T-helper 9 cell (primary cell): Measurements from ENCODE around the gene MOG.

Experiments used
- DNase-seq: peaks from one replicate; pipeline ENCODE4 v3.0.0-alpha.2; 2020
- total RNA-seq, 2 donors: gene quantifications; one replicate each; lab custom pipeline; 2026; lab: John Stamatoyannopoulos, UW

Gene MOG
- total RNA-seq: 0 reads per million in 2 donors

DNA sequence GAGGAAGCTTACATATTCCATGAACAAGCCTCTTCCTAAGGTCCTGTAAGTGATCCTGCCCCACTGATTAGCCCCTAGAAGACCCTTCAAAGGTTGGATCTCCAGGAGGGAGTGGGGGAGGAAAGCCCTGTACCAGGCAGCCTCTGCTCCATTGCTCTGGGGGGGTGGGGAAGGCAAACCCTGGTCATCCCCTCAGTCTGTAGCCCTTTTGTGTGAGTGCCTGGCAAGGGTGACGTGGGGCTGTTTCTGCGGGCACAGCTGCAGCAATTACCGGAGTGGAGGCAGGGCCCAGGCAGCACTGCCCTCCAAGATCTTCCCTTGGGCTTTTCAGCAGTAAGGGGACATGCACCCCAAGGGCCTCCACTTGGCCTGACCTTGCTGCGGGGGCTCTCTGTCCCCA is at the start of gene MOG:
MOG (plus strand) TSS at position 295 of the 400 bp plus-strand sequence. CDS start 118 bp downstream, outside the sequence.
- no peak for DNase-seq

DNA sequence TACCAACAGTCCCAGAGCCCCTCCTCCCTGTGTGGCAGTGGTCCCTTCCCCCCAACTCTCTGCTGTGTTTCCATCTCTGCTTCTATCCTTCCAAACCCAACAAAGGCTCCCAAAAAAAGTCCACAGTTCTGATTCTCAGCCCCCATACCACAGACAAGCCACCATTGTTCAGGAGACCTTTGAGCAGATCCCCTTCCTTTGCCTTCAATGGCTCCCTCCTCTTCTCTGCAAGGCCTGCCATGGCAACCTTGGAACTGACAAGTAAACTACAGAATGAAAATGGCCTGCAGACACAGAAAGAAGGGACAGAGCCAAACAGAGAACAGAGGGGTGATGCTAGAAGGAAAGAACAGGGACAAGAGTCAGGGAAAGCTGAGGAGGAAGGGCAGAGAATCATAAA is 48.8 kb upstream of the MOG start:
- no peak for DNase-seq

DNA sequence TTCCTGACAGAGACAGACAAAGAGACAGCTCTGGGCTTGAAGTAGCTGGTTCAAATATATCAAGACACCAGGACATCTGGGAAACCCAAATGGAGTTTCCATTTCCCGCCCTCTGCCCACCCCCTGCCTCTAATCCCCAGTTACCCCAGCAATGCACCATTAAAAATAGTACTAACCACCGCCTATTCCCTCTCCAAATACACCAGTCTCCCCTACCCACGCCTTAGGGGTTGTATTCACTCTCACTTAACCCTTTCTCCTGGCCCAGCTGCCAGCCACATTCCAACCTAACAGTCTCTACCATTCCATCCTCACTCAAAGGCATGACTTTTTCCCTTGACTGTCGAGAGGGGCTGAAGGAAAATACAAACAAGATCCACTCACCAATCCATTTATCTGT is 46.4 kb upstream of the MOG start:
- no peak for DNase-seq

DNA sequence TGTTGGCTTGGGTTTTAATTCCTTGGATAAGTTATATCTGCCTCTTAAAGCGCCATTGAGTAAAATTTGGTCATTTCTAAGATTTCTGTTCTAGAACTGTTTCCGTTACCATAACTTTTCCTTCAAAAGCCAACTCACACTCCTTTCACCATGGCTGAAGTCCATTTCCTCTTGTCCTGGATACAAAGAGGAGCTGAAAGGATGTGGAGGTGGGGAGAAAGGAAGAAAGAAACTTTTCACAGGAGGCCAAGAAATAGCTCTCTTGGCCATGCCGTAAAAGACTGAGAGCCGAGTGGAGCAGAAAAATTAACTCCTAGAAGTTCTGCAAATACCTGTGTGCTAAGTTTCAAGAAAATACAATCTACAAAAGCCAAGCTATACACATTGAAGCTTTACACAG is 45.5 kb upstream of the MOG start:
- no peak for DNase-seq

DNA sequence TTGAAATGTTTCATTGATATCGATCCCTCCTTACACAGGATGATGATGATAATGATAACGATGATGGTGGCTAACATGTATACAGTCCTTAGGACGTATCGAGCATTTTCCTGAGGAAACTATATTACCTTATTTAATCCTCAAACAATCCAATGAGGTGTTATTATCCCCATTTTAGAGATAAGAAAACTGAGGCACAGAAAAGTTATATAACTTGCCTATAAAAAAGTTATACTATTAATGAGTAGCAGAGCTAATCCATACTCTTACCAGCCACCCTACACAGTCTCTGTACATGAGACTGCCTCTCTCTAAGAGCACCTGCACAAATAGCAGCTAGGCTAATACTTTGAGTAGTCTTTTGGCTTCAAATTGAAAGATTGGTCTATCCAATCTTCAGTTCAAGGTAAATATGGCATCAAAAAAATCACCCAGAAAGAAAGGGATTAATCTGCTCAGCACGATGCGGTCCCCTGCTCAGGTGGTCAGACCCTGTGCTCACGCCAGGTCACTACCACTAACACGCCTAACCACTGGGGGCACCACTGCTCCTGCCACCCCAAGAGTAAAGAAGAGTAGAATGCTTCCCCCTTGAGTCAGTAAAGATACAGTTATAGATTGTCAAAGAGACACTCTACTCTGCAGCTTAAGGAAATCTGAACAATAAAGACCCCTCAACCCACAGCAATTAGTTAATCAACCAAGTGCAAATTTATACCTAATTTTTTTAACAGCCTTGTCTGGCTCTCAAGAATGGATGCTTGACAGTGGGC is 38.9 kb upstream of the MOG start:
- no peak for DNase-seq

DNA sequence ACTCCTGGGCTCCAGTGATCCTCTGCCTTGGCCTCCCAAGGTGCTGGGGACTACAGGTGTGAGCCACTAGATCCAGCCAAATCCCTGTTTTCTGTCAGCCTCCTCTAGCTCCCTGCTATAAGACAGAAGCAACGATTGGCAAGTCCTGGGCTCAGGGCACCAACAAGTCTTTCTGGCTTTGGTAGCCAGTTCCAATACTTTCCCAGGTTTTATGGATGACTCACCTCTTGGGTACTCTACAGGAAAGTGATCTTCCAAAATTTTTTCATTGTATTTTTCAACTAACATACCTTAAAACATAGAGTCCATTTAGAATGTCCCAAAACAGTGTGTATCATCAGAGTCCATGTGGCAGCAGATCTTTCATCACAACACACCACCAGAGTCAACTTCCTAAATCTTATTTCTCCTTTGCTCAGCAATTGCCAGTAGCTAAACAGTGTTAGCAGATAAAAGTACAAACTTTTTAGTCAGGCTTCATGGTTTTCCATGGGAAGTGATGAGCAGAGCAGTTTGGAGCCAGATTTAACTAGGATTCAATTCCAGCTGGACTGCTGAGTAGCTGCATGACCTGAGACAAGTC is 37.2 kb upstream of the MOG start:
- DNase-seq: no peak

DNA sequence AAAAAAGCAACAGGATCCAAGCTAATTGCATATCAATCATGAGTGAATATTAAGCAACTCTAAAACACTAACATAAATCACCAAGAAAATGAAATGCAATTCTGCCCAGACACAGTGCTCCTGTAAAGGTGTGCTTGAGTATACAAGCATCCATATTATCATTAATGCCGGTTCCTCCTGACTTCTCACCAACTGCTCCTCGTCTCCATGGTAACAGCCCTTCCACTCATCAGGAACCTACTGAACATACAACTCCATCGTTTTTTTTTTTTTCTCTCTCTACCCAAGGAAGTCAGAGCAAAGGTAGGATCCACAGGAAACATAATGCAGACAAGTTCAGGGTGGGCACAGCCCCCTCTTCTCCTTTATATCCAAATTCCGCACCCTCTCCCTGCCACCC is 36.3 kb upstream of the MOG start:
- DNase-seq: no peak

DNA sequence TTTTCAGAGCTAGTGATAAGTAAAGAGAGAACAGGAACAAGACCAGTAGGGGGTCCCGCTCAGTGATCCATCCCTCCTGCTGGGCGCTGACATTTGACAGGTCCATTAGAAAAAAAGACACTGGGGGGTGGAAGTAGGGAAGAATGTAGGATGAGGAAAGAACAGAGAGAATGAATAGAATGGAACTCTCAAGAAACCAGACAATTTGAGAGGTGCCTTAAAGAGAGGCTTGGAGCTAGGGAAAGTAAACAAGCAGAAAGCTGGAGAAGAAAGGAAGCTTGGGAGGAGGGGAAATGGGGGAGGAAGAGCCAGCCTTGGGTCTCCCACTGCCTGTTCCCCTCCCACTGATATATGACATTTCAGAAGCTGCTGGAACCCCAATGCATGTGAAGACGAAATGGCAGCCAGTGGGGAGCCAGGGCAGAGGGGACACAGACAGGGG is 32.4 kb upstream of the MOG start:
- no peak for DNase-seq

DNA sequence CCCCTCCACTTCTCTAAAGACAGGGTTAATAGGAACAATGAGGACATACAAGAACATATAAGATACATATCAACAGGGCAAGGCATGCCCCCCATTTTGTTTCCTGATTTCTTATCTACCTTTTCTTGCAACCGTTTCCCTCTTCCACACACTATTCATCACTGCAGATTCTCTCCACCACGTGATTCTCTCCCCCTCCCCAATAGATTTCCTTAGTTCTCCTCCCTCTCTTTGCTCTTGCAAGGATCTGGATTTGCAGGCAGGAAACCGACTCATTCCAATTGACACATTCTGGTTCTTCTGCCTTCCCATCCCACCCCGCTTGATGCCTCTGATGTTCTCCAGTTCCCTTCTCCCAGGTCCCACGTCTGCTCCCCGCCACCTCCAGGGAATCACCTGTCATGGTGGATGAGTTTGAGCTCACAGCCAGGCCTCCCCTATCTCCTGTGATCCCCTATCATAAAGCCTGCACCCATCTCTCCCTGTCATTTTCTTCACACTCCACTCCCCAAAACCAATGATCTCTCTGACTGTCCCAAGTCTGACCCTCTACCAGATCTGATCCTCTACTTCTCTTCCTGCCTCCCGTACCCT is 31.5 kb upstream of the MOG start:
- DNase-seq: no peak

DNA sequence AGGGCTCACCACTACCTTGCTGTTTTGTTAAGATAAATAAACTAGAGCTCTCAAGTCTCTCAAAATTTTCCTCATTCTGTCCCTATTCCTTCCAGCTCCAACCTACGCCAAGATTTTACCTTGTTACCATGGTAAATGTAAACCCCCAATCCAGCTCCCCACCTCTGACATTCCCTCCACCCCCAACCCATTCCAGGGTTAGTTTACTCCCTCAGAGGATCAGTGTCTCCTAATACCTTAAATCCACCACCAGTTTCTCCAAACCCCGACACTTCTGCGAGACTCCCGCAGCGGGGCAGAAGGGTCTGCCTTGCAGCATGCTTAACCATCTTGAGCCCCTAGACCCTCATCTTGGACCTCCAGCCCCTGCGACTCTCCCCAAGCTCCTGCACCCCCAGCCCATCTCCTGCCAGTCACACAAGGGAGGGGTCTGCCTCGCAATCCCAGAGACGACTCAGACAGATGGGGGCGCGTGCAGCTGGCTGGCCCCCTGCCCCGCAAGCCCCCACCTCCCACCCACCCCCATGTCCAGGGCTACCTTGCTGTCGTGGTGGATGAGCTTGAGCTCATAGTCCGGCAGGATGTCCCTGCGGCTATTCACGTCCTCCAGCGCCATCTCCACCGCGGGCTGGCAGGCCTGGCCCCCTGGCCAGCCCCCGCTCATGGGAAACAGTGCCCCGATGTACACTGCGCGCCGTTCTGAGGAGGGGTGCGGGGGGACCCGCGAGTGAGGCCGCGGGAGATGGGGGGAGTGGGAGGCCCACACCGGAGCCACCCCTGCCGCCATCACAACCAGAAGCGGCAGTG is 29.7 kb upstream of the MOG start:
- DNase-seq: no peak

DNA sequence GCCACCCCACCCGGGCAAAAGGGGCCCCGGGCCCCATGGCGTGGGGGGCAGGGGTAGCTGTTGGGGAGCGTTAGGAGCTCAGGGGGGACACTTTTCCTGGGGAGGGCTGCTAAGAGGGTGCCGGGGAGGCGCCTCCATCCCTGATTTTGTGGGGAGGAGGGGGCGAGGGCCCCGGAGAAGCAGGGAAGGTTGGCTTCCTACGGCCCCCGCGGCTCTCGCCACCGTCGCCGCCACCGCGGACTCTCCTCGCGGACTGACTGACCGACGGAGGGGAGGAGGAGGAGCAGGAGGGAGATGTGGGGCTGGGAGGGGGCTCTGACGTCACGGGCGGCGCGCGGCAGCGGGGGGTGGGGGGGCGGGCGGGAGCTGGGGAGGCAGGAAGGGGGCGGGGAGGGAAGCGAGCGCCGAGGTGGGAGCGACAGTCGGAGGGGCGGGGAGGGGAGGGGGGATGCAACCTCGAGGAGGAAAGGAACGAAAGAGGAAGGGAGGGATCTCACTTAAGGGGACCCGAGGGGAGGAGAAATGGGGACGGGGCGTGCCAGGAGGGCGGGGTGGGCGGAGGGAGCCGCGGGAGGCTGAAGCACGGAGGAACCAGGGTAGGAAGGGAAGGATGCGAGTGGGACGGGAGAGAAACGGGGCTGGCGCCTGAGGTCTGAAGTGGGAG is 29.0 kb upstream of the MOG start:
- peak; percentile 60 for DNase-seq

DNA sequence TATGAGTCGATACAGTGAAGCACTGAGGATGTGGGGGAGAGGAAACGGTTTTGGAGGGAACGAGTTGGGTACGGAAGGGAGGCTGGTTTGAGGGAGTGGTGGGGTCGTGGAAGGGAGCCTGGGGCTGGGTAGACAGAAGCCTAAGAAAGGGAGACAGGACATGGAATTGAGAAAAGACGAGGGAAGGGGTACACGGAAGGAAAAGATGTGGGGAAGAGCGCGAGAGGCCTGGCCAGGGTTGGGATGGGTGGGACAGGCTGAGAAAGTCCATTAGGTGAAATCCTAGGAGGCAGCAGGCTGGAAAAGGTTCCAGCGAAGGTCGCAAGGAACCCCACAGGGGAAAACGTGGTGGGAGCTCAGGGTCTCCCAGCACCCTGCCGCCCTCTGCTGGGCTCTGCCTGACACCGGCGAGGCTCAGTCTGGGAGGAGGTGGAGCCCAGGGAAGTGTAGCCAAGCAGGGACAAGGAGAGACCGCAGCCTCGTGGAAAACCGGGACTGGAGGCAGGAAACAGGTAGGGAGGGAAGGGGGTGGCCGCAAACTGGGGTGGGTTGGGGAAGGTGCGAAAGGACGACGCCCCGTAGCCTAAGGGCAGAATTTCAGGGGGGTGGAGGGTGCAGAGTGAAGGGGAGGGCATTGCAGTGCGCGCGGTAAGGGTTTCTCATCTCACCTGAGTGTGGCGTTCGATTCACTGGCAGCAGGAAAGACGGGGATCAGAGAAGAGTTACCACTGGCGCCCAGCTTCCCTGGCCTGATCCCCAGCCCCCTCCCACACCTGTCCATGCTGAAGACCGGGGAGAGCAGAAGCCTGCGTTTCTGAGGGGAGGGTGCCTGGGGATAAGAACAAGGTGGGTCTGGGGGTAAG is 28.2 kb upstream of the MOG start:
- peak; percentile 49 for DNase-seq

DNA sequence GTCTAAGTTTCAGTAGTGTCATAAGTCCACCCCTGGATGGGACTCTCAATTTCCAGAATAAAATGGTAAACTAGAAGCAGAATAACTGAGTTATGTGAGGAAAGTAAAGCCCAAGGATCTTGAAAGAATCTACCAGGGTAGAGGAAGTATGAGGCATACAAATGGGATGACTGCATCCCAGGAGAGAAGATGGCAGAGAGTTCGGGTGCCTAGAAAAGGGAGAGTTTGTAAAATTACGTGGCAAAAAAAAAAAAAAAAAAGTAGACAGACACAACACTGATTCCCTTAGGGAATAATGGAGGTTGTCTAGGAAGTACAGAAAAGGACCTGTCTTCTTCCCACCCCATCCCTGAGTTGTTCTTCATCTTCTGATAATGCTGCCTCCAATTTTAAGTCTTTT is 27.3 kb upstream of the MOG start:
- no peak for DNase-seq

DNA sequence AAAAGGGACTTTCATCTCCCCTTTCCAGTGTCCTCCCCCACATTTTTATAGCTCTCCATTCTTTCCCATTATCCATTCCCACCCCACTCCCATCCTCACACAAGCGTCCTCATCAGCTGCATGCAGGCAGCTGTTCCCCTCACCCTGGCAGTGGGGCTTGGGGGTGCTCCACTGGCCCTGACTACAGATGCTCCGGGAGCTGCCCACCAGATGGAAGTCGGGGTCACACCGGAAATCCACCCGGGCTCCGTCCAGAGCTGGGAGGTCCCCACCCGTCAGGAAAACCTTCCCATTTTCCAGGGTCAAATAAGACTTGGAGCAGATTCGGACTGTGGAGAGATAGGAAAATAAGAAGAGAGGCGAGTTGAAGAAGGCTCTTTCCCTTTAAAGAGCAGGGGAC is 26.6 kb upstream of the MOG start:
- no peak for DNase-seq

DNA sequence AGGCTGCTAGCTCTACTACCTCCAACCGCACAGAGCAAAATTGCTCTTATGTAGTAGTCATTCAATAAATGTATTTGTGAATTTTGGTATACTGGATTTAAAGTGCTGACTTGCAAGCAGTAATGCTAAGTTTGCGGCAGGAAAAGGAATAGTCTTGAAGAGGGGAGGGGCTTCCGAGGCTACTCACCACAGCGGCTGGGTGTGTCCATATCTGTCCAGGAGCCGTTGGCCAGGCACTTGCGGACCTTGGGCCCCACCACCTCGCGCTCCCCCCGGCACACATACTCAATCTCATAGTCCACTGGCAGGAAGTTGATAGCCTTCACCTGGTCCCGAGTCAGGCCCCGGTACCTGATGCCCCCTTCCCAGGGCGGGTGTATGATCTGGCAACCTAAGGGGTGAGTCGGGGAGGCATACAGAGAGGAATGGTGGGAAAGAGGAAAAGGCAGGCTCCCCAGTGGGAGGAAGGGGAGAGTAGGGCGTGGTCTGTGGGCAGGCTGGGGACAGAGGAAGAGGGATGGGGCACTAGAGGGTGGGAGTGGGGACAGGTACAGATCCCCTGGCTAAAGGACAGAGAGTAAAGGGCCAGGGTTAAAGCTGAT is 25.6 kb upstream of the MOG start:
- no peak for DNase-seq

DNA sequence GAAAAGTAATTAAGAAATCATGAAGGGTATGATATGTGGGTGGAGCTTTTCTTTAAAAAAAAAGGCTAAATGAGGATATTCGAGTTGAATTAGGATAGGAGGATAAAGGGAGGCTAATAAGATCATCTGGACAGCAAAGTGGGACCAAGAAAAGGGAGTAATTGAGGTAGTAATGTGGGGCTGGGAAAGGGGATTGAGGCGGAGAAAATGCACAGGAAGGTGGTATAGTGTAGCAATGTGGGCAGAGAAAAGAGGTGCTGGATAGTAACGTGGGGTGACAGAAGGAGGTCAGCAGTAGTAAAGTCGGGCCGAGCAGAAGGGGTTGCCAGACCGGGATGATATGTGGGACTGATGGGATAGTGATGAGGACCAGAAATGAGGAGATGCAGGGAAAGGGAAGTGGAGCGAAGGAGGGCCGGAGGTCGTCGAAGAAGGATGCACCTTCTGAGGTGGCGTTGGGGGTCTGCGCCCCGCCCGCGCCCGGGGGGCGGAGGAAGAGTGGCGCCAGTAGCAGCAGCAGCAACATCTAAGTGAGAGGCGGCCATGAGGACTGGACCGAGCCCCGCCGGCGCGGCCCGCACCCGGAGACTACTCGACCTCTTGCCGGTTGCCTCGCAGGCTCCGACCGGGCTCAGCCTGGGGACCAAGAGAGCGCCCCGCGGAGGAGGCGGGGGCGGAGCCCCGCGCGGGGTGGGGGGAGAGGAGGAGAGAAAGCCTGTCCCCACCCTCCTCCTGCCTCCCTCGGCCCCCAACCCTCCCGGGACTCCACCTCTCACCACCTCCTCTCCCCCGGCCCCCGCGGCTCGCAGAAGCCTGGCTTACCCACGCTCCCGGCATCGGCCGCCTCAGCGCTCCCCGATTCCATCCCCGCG is 24.8 kb upstream of the MOG start:
- peak; percentile 63 for DNase-seq

DNA sequence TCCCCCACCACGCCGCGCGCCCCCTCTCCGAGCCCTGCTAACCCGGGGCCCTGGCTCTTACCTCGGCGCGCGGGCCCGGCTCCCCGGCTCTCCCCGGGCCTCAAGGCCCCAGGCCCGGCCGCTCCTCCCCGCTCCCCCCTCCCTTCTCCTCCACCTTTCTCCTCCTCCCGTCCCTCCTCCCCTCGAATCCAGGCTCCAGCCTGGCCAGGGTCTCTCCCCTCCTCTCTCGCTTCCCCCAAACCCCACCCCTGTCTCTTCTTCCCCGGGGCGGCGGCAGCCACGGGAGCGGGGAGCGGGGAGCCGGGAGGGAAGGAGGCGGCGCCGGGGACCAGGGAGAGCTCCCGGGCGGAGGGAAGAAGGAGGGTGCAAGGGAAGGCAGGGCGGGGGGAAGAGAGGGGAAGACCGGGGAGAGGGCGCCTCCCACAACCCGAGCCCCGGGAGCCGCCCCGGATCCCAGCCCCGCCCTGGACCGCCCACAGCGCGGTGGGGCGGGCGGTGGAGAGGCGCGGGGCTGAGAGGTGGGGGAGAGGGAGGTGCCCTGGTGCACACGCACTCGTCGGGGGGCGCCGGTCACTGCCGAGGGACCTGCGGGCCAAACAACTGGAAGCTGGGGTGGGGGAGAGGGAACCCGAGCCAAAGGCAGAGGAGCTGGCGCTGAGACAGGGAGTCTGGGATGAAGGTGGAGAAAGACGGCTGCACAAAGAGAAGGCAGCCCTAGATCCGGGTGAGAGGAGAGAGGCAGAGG is 23.9 kb upstream of the MOG start, which contains the start of gene GABBR1:
GABBR1 (minus strand) TSS at position 395 of the 745 bp plus-strand sequence. CDS start 798 bp downstream, outside the sequence.
- DNase-seq: peak; percentile 70

DNA sequence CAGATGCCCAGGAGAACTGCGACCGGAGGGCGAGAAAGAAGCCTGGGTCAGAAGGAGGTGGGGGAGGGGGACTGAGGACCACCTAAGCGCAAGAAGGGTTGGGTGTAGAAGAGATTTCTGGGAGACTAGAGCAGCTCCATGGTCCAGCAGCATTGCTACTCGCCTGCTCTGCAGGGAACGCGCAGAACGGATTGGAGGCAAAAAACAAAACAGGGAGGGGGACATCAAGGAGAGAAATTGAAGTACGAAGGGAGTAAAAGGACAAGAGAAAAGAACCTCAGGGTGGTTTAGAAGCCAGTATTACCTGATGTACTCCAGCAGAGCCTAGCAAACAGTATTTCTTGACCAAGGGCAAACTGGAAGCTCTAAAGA is 23.4 kb upstream of the MOG start:
- no peak for DNase-seq

DNA sequence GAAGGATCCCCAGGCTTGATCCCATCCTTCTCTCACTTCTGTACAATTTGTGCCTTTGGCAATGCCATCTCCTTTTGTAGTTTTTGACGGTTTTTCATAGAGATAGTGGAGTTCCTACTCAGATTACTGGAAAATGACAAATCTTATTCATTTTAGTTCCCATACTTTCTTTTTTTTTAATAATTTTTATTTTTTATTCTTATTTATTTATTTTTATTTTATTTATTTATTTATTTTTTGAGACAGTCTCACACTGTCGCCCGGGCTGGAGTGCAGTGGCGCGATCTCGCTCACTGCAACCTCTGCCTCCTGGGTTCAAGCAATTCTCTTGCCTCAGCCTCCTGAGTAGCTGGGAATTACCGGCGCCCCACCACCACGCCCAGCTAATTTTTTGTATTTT is 19.6 kb upstream of the MOG start:
- no peak for DNase-seq
